GM21737 (cell line): Measurements from ENCODE around the gene ARL5B.
"Not testable (repeated sequence)": the region's sequence is repeated elsewhere in the genome, so short reads cannot be mapped to it uniquely, and the experiment has no call there.

Experiments used
- ATAC-seq: cut with Tn5 transposase; IDR thresholded peaks from one replicate; pipeline ENCODE4 v1.9.1; 2021; ENCODE audit warnings: mild to moderate bottlenecking, moderate library complexity; ENCODE audit not compliant: unreplicated experiment

The ARL5B gene, protein sequence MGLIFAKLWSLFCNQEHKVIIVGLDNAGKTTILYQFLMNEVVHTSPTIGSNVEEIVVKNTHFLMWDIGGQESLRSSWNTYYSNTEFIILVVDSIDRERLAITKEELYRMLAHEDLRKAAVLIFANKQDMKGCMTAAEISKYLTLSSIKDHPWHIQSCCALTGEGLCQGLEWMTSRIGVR

DNA sequence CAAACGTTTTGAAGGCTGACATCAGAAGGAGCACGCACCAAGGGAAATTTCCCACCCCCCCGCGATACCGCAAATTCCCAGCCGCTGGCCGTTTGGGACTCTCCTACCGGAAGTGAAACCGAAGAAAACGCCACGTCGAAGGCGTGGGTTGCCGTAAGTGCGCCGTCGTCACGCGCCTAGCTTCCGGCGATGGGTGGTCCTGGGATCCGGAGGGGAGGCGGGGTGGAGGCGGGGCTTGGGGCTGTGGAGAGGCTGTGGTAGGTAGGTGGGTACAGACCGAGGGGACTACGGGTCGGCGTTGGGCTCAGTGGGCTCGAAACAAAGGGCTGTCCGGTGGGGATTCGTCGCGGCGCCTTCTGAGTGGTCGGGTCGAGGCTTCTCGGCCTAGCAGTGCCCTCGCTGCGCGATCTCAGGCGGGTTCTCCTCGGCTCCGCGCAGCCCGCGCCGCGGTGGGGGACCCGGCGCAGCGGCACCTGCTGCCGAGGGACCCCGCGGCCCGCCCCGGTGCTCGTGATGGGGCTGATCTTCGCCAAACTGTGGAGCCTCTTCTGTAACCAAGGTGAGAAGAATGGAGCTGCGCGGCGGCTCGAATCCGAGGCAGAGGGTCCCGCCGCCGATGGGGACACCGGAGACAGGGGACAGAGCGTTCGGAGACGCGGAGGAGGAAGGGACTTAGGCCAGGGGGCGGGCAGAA, at the start of gene ARL5B:
ARL5B (plus strand) TSS at position 307 of the 694 bp plus-strand sequence; CDS start at position 514, 207 bp downstream.
- ATAC-seq, result peak; percentile 91

DNA sequence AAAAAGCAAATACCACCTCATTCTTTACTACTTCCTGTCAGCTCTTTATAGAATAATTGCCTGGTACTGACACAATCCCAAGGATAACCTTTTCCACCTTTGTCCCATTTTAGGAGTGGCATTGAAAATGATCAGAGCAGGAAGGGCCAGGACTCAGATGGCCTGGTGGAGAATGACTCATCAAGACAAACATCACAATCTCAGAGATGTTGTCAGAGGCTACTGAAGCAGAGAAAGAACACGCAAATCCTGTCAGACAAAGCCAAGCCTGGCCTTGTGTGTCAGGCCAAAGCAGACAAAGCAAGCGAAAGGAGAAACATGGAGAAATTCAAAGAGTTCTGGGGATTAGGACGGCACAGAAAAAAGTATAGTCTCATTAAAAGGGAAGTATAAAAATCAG, 48.7 kb upstream of the ARL5B start:
- ATAC-seq, result no peak

DNA sequence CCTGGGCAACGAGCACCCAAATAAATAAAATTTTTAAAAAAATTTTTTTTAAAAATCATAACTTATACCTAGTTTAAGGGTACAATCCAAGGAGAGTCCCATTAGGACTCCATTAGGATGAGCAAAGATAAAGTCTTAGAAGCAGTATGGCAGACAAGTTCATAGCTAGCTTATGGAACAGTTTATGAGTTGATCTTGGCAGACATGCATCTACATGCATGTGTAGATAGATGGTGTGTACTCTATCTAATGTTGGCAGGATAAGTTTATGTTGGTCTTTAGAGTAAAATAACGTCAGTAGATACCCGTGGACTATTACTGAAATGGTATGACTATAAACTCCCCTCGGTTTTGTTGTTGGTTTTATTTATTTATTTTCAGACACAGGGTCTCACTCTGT, 48.1 kb upstream of the ARL5B start:
- ATAC-seq, result no peak

DNA sequence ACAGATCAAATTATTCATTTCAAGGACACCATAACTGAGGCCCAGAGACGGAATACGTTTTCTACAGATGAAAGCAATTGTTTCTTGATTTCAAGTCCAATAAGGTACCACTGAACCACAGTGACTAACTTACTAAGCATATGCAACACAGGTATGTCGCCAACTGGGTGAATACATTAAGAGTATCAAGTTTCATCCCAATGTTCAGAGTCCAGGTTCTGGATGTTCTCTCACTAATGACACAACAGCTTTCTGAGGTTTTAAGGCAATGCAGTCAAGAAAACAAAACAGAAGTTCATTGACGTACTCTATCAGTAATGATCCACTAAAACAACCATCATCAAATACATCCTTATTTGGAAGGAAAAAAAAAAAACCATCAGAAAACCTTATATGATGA, 43.6 kb upstream of the ARL5B start:
- ATAC-seq, result no peak

DNA sequence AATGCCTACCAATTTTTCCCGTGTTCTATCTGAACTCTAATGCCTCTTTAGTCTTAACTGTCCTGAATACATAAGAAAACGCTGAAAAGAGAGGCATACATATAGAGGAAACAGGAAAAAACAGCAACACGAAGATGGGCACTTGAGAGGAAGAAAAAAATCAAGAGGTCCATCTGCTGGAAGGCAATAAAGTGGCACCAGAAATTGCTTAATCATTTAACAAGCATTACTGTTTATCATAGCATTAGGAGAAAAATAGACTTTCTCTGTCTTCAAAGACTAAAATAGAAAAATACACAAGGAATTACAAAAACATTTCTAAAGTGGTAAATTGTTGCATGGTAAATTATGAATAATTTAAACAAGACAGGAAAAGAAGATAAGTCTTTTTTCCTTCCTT, 42.9 kb upstream of the ARL5B start:
- no peak for ATAC-seq

DNA sequence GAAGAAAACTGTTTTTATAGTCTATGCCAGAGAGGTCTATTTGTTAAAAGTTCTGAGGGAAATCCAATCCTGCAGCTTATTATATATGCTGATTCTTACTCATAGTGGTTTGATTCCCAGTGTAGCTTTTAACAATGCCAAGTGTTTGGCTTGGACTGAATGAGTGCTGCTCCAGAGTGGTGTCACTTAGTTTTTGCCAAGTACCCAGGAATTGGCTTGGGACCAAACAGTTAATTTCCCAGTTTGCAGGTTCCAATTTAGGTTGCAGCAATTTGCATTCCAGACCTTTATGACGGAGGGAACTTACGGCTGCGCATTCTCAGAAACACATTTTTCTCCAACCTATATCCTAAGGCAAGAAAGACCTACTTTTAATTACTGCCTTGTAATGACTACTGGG, 40.2 kb upstream of the ARL5B start:
- no peak for ATAC-seq

DNA sequence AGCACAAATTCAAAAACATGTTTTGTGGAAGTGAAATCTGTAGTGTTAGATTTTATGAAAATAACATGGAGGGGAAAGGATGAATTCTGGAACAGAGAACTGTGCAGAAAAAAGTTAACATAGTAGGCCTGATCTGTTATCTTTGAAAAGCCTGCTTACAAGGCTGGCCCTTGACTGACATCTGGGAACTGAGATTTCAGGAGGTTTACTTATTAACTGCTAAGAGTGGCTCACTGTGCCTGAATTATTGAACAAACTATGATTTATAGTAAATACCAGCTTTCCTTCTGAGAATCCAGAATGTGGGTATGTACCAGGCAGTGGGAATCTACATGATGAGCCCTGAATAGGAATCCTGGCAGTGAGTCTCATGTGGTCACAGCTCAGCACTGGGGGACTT, 38.4 kb upstream of the ARL5B start:
- ATAC-seq, result no peak

DNA sequence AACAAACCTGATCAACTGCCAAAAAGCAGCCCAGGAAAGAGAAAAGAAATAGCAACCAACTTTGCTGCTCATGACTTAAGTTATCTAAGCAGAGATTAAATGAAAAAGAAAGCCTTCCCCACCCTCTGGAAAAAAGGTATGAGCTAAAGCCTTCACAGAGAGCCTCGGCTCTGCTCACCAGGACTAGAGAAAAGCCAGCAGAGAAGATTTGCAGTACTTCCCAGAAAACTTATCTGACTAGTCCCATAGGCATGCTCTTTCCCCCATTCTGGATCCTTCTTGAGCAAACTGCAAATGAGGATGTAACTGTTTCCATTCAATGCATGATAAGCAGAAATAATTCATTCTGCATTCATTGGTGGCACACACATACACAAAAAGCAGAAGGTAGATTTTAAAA, 35.6 kb upstream of the ARL5B start:
- not testable (repeated sequence) for ATAC-seq

DNA sequence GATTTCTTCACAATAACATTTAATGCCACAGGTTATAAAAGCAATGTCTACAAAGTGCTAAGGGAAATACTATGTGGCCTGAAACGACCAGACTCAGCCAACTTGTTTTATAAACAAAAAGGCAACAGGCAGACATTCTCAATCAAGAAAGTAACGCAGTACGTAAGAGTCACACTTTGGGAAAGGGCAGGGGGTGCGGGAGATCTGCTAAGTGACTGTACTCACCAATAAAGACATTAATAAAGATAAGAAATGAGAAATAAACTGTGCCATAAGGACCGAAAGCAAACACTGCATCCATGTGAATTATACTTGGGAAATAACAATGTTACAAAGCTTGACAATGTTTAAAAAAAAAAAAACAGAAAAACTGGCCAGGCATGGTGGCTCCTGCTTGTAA, 33.3 kb upstream of the ARL5B start:
- no peak for ATAC-seq

DNA sequence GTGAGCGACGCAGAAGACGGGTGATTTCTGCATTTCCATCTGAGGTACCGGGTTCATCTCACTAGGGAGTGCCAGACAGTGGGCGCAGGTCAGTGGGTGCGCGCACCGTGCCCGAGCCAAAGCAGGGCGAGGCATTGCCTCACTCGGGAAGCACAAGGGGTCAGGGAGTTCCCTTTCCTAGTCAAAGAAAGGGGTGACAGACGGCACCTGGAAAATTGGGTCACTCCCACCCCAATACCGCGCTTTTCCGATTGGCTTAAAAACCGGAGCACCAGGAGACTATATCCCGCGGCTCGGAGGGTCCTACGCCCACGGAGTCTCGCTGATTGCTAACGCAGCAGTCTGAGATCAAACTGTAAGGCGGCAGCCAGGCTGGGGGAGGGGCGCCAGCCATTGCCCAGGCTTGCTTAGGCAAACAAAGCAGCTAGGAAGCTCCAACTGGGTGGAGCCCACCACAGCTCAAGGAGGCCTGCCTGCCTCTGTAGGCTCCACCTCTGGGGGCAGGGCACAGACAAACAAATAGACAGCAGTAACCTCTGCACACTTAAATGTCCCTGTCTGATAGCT, 31.7 kb upstream of the ARL5B start:
- ATAC-seq, result not testable (repeated sequence)

DNA sequence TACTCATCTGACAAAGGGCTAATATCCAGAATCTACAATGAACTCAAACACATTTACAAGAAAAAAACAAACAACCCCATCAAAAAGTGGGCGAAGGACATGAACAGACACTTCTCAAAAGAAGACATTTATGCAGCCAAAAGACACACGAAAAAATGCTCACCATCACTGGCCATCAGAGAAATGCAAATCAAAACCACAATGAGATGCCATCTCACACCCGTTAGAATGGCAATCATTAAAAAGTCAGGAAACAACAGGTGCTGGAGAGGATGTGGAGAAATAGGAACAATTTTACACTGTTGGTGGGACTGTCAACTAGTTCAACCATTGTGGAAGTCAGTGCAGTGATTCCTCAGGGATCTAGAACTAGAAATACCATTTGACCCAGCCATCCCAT, 26.7 kb upstream of the ARL5B start:
- not testable (repeated sequence) for ATAC-seq

DNA sequence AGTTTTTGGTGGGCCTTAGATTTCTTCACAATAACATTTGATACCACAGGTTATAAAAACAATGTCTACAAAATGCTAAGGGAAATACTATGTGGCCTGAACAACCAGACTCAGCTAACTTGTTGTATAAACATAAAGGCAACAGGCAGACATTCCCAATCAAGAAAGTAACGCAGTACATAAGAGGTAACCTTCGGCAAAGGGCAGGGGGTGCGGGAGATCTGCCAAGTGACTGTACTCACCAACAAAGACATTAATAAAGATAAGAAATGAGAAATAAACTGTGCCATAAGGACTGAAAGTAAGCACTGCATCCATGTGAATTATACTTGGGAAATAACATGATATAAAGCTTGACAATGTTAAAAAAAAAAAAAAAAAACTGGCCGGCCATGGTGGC, 23.2 kb upstream of the ARL5B start:
- no peak for ATAC-seq

DNA sequence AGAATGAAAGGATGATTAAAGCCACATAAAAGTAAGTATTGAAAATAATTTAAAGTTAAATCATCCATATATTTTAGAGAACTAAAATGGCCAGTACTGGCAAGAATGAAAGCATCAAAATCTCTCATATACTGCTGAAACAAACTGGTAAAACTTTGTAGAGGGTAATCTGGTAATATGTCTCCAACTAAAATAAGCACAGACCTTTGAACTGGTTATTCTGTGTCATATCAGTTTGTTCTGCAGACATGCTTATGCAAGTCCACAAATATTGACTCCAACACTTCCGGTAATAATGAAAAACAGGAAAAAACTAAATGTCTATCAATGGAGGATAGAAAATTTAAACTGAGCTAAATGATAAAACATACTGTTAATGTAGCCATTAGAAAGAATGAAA, 21.8 kb upstream of the ARL5B start:
- ATAC-seq, result not testable (repeated sequence)

DNA sequence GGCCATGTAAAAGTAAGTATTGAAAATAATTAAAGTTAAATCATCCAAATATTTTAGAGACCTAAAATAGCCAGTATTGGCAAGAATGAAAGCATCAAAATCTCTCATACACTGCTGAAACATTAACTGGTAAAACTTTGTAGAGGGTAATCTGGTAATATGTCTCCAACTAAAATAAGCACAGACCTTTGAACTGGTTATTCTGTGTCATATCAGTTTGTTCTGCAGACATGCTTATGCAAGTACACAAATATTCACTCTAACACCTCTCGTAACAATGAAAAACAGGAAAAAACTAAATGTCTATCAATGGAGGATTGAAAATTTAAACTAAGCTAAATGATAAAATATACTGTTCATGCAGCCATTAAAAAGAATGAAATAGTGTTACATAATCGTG, 19.5 kb upstream of the ARL5B start:
- not testable (repeated sequence) for ATAC-seq

DNA sequence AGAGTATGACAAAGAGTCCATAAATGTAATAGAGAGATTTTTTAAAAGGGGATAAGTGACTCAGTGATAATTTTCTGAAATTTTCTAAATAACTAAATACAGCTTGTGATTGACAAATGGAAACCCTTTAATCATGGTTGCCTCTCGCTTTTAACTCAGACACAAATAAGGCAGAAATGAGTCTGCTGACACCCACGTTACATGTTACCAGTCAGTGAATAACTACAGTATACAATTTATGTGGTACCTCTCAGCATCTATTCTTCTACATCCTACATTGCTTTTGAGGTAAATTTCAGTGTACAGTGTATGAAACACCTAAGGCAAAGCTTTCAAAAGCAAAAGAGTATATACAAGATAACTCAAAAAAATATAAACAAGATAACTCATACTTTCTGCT, 12.1 kb upstream of the ARL5B start:
- no peak for ATAC-seq

DNA sequence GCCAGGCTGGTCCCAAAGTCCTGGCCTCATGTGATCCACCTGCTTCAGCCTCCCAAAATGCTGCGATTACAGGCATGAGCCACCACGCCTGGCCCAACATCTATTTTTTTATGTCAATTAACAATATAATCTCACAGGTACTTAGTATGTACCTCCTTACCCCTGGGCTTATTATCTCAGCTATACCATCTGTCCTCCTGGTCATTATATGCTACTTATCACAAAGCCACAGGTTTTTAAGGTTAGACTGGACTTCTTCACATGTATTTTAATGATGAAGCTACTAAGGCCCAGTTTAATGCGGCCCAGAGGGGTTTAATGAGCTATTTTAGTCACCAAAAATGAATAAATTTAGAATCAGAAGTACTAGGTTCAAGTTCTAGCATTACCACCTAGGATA, 11.3 kb upstream of the ARL5B start:
- no peak for ATAC-seq

DNA sequence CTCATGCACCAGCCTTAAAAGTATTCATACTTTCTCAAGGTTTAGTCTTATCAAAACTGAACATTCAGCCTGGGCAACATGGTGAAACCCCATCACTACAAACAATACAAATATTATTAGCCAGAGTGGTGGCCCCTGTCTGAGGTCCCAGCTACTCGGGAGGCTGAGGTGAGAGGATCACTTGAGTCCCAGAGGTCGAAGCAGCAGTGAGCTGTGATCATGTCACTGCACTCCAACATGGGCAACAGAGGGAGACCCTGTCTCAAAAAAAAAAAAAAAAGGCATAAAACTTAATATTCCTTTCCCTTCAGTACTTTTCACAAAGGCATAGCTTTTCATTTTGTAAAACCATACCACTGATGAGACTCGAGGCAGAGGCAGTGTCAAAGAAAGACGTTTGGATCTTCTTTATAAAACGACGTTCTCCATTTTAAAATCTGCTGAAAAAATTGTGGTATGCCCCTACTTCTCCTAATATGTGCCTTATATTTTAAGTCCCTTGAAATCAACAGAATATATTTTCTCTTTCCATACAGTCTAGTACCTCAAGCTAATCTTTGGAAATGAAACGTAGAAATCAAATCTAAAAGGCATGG, 9.8 kb upstream of the ARL5B start:
- no peak for ATAC-seq

DNA sequence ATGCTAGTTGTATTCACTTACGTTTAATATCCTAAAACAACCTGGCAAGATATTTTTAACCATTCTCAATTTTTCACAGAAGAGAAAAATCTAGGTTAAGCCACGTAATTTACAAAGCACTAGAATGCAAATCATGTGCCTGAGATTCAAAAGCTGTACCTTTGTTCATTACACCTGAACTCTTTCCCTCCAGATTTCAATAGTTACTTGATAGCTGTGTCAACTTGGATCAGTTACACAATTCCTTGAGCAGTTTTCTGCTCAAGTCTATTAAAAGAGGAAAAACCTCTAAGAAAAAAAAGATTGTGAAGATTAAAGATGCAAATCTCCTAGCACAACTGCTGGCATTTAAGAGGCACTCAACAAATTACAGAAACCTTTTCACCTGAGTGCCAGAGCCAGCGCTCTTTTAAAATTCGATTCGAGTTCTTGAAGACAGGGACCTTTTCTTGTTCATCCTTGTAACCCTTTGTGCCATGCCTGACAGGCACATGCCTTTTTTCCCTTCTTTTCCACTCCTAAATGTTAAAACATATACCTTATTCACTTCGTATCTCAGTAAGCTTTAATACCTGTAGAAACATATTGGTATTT, 8.7 kb upstream of the ARL5B start:
- no peak for ATAC-seq

DNA sequence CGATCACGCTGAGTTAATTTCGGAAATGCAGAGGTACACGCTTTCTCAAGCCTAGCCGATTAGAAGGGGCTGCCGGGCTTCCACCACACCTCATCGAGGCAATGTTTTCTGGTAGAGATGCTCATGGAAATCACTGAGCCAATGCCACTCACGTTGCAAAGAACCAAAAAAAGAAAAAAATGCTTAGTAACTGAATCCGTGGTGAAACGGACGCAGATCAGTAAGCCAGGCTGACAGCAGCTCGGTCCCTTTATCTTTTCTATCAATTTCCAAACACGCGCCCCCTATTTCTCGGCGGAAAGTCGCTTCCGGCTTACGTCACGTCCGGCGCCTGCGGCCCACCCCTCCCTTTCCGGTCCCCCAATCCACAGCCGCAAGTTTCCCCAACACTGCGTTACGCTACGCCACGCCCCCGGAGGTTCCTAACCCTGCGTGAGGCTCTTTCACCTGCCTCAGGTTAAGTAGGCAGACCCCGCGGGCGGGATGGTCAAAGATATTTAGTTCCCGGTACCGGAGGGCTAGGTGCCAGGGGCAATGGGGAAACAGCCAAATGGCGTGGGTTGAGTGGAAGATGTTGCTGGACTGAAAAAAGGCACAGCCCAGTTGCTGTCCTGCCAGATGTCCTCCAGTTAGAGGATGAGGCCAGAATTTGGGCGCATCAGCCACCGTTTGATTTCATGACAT, 7.8 kb upstream of the ARL5B start, which contains the start of gene NSUN6:
NSUN6 (minus strand) TSS at position 264 of the 684 bp plus-strand sequence. CDS start 384 bp downstream, outside the sequence.
- ATAC-seq, result peak; percentile 98

DNA sequence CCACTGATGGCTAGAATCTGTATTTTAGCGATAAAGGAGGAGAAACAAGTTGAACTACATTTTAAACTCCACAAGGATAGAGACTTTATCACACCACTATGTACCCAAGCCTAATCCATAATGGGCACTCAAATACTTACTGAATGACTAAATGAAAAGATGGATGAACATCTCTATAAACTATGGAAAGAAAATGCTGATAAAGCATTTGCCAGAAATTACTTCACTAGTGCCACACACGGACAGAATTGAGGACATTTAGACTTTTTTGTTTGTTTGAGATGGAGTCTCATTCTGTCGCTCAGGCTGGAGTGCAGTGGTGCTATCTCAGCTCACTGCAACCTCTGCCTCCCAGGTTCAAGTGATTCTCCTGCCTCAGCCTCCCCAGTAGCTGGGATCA, 6.1 kb upstream of the ARL5B start:
- ATAC-seq, result no peak

DNA sequence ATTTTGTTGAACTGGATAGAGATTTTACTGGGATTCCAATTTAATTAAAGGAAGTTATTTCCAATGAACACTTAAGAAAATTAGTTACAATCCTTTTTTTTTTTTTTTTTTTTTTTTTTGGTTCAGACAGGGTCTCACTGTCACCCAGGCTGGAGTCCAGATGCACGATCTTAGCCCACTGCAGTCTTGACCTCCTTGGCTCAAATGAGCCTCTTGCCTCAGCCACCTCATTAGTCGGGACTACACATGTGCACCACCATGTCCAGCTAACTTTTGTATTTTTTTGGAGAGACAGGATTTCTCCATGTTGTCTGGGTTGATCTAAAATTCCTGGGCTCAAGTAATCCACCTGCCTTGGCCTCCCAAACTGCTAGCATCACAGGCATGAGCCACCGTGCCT, 2.5 kb upstream of the ARL5B start:
- no peak for ATAC-seq
